Measurements from ENCODE around the gene CDC37L1.
A peak's percentile ranks its signal among the peaks of the same experiment; 100 is the strongest.

Gene CDC37L1

DNA sequence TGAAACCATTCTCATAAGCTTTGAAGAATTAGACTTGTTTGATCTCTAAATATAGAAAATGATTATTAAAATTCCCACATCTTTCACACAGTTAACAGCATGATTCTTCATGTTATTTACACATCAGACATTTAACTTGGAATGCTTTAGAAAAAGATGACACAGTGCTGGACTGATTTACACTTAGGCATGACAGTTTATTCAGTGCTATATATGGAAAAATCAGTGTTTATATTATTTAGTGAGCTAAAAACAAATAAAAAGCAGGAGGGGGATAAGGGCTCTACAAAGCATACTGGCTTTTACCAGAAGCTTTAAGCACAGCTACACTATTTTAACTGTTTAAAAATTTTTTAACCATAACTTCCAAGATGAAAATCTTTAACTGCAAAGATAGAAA lies 30.0 kb downstream of the CDC37L1 start:
- TF ChIP-seq, protein P1, sequence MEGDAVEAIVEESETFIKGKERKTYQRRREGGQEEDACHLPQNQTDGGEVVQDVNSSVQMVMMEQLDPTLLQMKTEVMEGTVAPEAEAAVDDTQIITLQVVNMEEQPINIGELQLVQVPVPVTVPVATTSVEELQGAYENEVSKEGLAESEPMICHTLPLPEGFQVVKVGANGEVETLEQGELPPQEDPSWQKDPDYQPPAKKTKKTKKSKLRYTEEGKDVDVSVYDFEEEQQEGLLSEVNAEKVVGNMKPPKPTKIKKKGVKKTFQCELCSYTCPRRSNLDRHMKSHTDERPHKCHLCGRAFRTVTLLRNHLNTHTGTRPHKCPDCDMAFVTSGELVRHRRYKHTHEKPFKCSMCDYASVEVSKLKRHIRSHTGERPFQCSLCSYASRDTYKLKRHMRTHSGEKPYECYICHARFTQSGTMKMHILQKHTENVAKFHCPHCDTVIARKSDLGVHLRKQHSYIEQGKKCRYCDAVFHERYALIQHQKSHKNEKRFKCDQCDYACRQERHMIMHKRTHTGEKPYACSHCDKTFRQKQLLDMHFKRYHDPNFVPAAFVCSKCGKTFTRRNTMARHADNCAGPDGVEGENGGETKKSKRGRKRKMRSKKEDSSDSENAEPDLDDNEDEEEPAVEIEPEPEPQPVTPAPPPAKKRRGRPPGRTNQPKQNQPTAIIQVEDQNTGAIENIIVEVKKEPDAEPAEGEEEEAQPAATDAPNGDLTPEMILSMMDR (conservative IDR thresholded peaks at IDR 0.05; ENCODE audit: low read depth, low read length): no peak
- H3K4me3 ChIP-seq (ENCODE audit: low read length): no peak overlapping the region
- no peak for DNase-seq (ENCODE audit: low read depth)

DNA sequence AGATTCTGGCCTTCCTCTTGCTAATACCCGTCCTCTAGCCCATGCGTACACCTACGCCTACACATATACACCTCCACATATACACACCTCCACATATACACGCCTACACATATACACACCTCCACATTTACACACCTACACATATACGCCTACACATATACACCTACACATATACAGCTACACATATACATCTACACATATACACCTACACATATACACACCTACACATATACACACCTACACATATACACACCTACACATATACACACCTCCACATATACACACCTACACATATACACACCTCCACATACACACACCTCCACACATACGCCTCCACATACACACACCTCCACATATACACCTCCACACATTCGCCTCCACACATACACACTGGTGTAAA lies 34.5 kb downstream of the CDC37L1 start:
- no peak overlapping the region for H3K4me3 ChIP-seq (ENCODE audit: low read length)
- DNase-seq (ENCODE audit: low read depth): no peak
- TF ChIP-seq, protein P1 (conservative IDR thresholded peaks at IDR 0.05; ENCODE audit: low read depth, low read length): no peak

DNA sequence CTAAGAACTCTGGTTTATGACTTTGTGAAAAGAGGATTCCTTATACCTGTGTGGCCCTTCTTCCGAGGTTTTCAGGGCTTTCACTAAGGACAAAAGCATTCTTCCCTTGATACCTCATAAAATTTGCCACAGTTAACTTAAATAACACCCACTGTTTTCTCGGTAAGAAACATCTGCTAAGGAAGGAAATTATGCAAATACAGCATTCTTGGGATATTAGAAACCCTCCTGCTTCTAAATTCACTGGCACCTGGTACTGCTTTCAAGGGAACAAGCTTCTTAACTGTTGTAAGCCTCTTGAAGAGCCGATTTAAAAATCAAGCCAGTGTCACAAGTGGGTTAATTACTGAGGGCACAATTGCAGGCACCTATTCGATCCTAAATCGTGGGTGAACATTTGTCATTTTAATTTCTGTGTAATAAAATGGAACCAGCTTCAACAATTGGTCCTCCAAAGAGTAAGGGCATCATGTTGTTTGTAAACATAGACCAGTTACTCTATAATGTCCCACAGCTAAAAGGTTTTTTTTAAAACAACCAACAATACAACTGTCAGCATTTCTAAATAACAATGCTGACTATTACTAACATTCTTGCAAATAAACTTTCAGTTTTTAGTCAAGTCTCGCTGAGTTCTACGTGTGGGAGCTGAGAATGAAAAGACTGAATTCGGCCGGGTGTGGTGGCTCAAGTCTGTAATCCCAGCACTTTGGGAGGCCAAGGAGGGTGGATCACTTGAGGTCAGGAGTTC lies 35.1 kb downstream of the CDC37L1 start:
- TF ChIP-seq, protein P1 (conservative IDR thresholded peaks at IDR 0.05; ENCODE audit: low read depth, low read length): no peak
- H3K4me3 ChIP-seq (ENCODE audit: low read length): no peak overlapping the region
- peak; percentile 45 for DNase-seq (ENCODE audit: low read depth)

DNA sequence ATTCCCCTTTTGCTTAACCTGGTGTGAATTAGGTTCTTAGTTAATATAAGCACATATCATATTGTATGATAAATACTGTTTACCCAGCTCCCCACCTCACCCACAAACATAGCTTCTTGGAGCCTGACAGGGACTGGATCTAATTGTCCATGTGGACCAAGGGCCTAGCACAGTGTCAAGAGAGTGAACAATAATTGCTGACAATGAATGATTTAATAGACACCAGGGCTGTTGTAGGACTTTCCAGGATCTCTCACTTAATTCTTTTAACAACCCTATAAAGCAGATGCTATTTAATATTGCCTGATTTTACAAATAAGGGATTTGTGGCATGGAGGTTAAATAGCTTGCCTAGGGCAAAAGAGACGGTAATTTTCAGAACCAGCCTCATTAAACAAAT lies 36.8 kb downstream of the CDC37L1 start:
- DNase-seq (ENCODE audit: low read depth): no peak
- no peak overlapping the region for H3K4me3 ChIP-seq (ENCODE audit: low read length)
- TF ChIP-seq, protein P1 (conservative IDR thresholded peaks at IDR 0.05; ENCODE audit: low read depth, low read length): no peak

DNA sequence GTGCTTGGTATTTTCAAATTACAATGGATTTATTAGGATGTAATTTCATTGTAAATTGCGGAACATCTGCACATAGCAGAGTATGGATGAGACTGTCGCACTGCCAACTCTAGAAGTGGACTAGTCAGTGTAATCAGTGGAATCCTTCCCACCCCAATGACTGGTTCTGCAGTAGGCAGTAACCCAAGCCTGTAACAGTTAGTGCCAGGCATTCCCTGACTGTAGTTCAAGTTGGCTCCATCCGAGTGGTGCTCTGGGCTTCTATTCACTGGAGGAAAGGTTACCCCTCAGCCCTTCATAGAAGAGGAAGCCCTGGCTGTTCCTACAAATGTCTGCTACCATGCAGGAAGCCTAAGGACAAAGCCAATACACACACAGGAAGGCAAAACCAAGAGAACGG lies 38.4 kb downstream of the CDC37L1 start:
- TF ChIP-seq, protein P1 (conservative IDR thresholded peaks at IDR 0.05; ENCODE audit: low read depth, low read length): no peak

DNA sequence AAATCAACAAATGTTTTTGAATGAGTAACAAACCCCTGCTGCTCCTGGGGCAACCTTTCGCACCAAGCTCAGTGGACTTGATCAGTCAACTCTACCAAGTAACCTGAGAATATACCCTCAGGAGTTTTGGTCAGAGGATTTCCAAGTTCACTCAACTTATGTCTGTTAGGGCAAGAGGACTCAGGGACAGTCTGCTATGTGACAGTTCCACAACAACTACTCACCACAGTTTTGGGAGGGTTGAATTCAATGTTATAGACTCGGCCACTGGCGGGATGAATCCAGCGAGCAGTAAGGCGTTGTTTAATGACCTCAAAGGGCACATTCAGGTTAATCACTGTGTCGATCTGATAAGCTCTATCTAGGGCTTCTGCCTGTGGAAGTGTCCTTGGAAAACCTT lies 39.5 kb downstream of the CDC37L1 start:
- TF ChIP-seq, protein P1 (conservative IDR thresholded peaks at IDR 0.05; ENCODE audit: low read depth, low read length): no peak
- H3K4me3 ChIP-seq (ENCODE audit: low read length): no peak overlapping the region
- no peak for DNase-seq (ENCODE audit: low read depth)

More for the DNA sequence above, 38.4 kb downstream of the CDC37L1 start:
- H3K4me3 ChIP-seq (ENCODE audit: low read length): no peak overlapping the region
- DNase-seq (ENCODE audit: low read depth): no peak

DNA sequence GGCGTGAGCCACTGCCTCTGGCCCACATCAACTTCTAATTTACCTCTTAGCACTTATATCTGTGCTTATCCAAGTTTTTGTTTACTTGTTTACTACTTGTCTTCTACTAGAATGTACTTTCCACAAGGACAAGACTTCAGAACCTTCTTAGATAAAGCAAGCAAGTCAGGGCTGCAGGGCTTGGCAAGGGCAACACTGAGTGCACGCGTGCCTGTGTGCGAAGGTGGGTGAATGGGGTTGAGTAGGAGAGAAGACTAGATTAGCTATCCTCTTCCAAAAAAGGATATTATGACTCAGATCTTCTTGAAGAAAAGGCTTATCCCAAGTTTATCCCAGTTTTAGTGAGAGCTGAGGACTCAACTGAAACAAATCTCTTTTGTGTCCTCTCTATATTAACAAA lies 42.4 kb downstream of the CDC37L1 start:
- DNase-seq (ENCODE audit: low read depth): no peak
- no peak overlapping the region for H3K4me3 ChIP-seq (ENCODE audit: low read length)
- TF ChIP-seq, protein P1 (conservative IDR thresholded peaks at IDR 0.05; ENCODE audit: low read depth, low read length): no peak
